A549 (cell line): ENCODE measurements around the gene OR8A1. TPM values are rescaled to one million over a fixed set of nuclear protein-coding genes. Genes with fewer than 3 reads are reported as not detected.

ENCODE experiments used
- ATAC-seq, 2 experiments: fragments of 200-7000 bp in 1 of 2; fragments of >200 bp in 1 of 2; cut with Nextera tagmentation in 1 of 2; cut with Tn5 transposase in 1 of 2; 3 replicates each; pipeline versions ENCODE4 v1.8.0 to v1.9.1; 2018 to 2020; ENCODE audit warnings: mild to moderate bottlenecking in 1 of 2, moderate library complexity in 1 of 2
- CTCF ChIA-PET: fragments of 300-600 bp; sonication (Branson Sonifier 250); formaldehyde crosslinking; extraction: SDS; loops from one replicate; lab custom pipeline; 2021; ENCODE audit warnings: antibody characterized with exemption, inconsistent platforms; lab: Yijun Ruan, JAX
- POLR2A ChIA-PET: fragments of 350-600 bp; formaldehyde crosslinking; extraction: SDS; loops from one replicate; lab custom pipeline; 2021; ENCODE audit warnings: antibody characterized with exemption, inconsistent platforms; lab: Yijun Ruan, JAX
- DNase-seq, 2 experiments: peaks; one replicate each; pipeline versions ENCODE4 v3.0.0 to v3.0.0-alpha.2; 2011 to 2016; ENCODE audit warnings: low read depth in 1 of 2, low spot score in 1 of 2
- FAIRE-seq: peaks from 2 replicates; lab custom pipeline; 2011; peaks lifted over from hg19 to GRCh38; lab: Jason Lieb, UNC
- H3K27ac ChIP-seq, 2 experiments: fragments of >200 bp; sonication (Bioruptor Twin); formaldehyde crosslinking; 3 replicates each; pipeline ENCODE4 v1.5.1; 2016 to 2017
- H3K4me1 ChIP-seq: fragments of >200 bp; sonication (Bioruptor Twin); formaldehyde crosslinking; 3 replicates; pipeline ENCODE4 v1.6.1; 2016
- H3K4me2 ChIP-seq: fragments of >200 bp; sonication (Bioruptor Twin); formaldehyde crosslinking; 3 replicates; pipeline ENCODE4 v1.6.1; 2016
- H3K4me3 ChIP-seq: fragments of >200 bp; sonication (Bioruptor Twin); formaldehyde crosslinking; 3 replicates; pipeline ENCODE4 v1.5.1; 2016
- H3K9me3 ChIP-seq: fragments of >200 bp; sonication (Bioruptor Twin); formaldehyde crosslinking; 3 replicates; pipeline ENCODE4 v1.6.1; 2016
- BHLHE40 ChIP-seq: IDR thresholded peaks from 2 replicates; pipeline ENCODE4 v1.6.1; 2012; ENCODE audit warnings: low read depth, low read length, inconsistent platforms
- CBX2 ChIP-seq: fragments of 200-600 bp; sonication (generic); IDR thresholded peaks from 2 replicates; pipeline ENCODE4 v1.6.1; 2016; ENCODE audit warnings: low read depth, mild to moderate bottlenecking, borderline replicate concordance
- CHD2 ChIP-seq: fragments of 150-350 bp; IDR thresholded peaks from 2 replicates; pipeline ENCODE4 v1.6.1; 2014; ENCODE audit warnings: low read length; ENCODE audit not compliant: partially characterized antibody
- CHD4 ChIP-seq: fragments of 200-600 bp; sonication (generic); IDR thresholded peaks from 2 replicates; pipeline ENCODE4 v1.6.1; 2016; ENCODE audit warnings: antibody characterized with exemption, mild to moderate bottlenecking, borderline replicate concordance
- CTCF ChIP-seq: fragments of >200 bp; sonication (Bioruptor Twin); formaldehyde crosslinking; IDR thresholded peaks from 3 replicates; pipeline ENCODE4 v1.5.1; 2016
- EP300 ChIP-seq, 2 experiments: fragments of >200 bp; sonication (Bioruptor Twin); formaldehyde crosslinking; IDR thresholded peaks; 2 replicates in 1 of 2; 3 replicates in 1 of 2; pipeline ENCODE4 v1.6.1; 2016 to 2017
- ESRRA ChIP-seq: fragments of 150-350 bp; IDR thresholded peaks from 2 replicates; pipeline ENCODE4 v1.6.1; 2014; ENCODE audit warnings: mild to moderate bottlenecking, low read length, borderline replicate concordance
- FOSB ChIP-seq: fragments of 250-450 bp; sonication (Bioruptor Pico); IDR thresholded peaks from 2 replicates; pipeline ENCODE4 v1.5.0; 2020; ENCODE audit warnings: mild to moderate bottlenecking, moderate library complexity
- FOXS1 ChIP-seq: fragments of 250-450 bp; sonication (Bioruptor Pico); IDR thresholded peaks from 2 replicates; pipeline ENCODE4 v1.5.0; 2020; ENCODE audit warnings: mild to moderate bottlenecking, moderate library complexity
- GATA3 ChIP-seq: IDR thresholded peaks from 2 replicates; pipeline ENCODE4 v1.6.1; 2012; ENCODE audit warnings: borderline replicate concordance
- HES2 ChIP-seq: fragments of >200 bp; sonication (Bioruptor Twin); formaldehyde crosslinking; IDR thresholded peaks from 2 replicates; pipeline ENCODE4 v1.6.1; 2016
- HEYL ChIP-seq: fragments of 250-450 bp; sonication (Bioruptor Pico); IDR thresholded peaks from 2 replicates; pipeline ENCODE4 v1.8.0; 2021; ENCODE audit warnings: mild to moderate bottlenecking, moderate library complexity
- HOXB13 ChIP-seq: fragments of 250-450 bp; sonication (Bioruptor Pico); IDR thresholded peaks from 2 replicates; pipeline ENCODE4 v1.5.0; 2020; ENCODE audit warnings: low read depth, mild to moderate bottlenecking, moderate library complexity
- JUN ChIP-seq, 2 experiments: fragments of >200 bp; sonication (Bioruptor Twin); formaldehyde crosslinking; IDR thresholded peaks; 2 replicates in 1 of 2; 3 replicates in 1 of 2; pipeline ENCODE4 v1.6.1; 2016 to 2017
- JUNB ChIP-seq: fragments of >200 bp; sonication (Bioruptor Twin); formaldehyde crosslinking; IDR thresholded peaks from 2 replicates; pipeline ENCODE4 v1.6.1; 2016
- MAFK ChIP-seq: fragments of 450-650 bp; IDR thresholded peaks from 2 replicates; pipeline ENCODE4 v1.6.1; 2014; ENCODE audit not compliant: partially characterized antibody
- MAX ChIP-seq: IDR thresholded peaks from 2 replicates; pipeline ENCODE4 v1.6.1; 2012
- MAZ ChIP-seq: fragments of 150-350 bp; IDR thresholded peaks from 2 replicates; pipeline ENCODE4 v1.6.1; 2014; ENCODE audit warnings: antibody characterized with exemption, low read depth, low read length, borderline replicate concordance
- NPAS2 ChIP-seq: fragments of 250-450 bp; sonication (Bioruptor Pico); IDR thresholded peaks from 2 replicates; pipeline ENCODE4 v1.8.0; 2022; ENCODE audit warnings: mild to moderate bottlenecking, moderate library complexity, borderline replicate concordance
- NR3C1 ChIP-seq: fragments of >200 bp; sonication (Bioruptor Twin); formaldehyde crosslinking; IDR thresholded peaks from 3 replicates; pipeline ENCODE4 v1.6.1; 2017
- PBX3 ChIP-seq: IDR thresholded peaks from 2 replicates; pipeline ENCODE4 v1.6.1; 2012
- RAD21 ChIP-seq, 2 experiments: fragments of >200 bp in 1 of 2; sonication (Bioruptor Twin) in 1 of 2; formaldehyde crosslinking in 1 of 2; IDR thresholded peaks in 1 of 2; conservative IDR thresholded peaks in 1 of 2; 2 replicates in 1 of 2; 3 replicates in 1 of 2; pipeline ENCODE4 v1.6.1; 2012 to 2018; ENCODE audit warnings: inconsistent platforms in 1 of 2
- RARB ChIP-seq: fragments of 250-450 bp; sonication (Bioruptor Pico); IDR thresholded peaks from 2 replicates; pipeline ENCODE4 v1.8.0; 2021; ENCODE audit warnings: mild to moderate bottlenecking, moderate library complexity
- RNF2 ChIP-seq: fragments of 200-600 bp; sonication (generic); IDR thresholded peaks from 2 replicates; pipeline ENCODE4 v1.6.1; 2016; ENCODE audit warnings: low read depth, mild to moderate bottlenecking, antibody characterized with exemption, moderate library complexity, borderline replicate concordance
- SMC3 ChIP-seq: fragments of >200 bp; sonication (Bioruptor Twin); formaldehyde crosslinking; IDR thresholded peaks from 3 replicates; pipeline ENCODE4 v1.6.1; 2018; ENCODE audit warnings: inconsistent platforms
- SREBF2 ChIP-seq: fragments of 450-650 bp; IDR thresholded peaks from 2 replicates; pipeline ENCODE4 v1.6.1; 2014; ENCODE audit warnings: mild to moderate bottlenecking, moderate library complexity
- TP53 ChIP-seq: fragments of 250-450 bp; sonication (Bioruptor Pico); IDR thresholded peaks from 2 replicates; pipeline ENCODE4 v1.5.0; 2021; ENCODE audit warnings: mild to moderate bottlenecking, moderate library complexity
- ZC3H11A ChIP-seq: fragments of 450-650 bp; IDR thresholded peaks from 2 replicates; pipeline ENCODE4 v1.6.1; 2014; ENCODE audit warnings: antibody characterized with exemption, mild to moderate bottlenecking
- ZNF302 ChIP-seq: fragments of 250-450 bp; sonication (Bioruptor Pico); IDR thresholded peaks from 2 replicates; pipeline ENCODE4 v1.9.0; 2021; ENCODE audit warnings: inconsistent platforms, mild to moderate bottlenecking, moderate library complexity
- WGBS: methylation state at CpG from one replicate; pipeline ENCODE4 v1.1.6; 2017; ENCODE audit errors: missing lambda C conversion rate; 5-methylcytosine and 5-hydroxymethylcytosine counted together
- polyA plus RNA-seq, 4 experiments: library from polyadenylated mRNA; depleted of rRNA in 3 of 4; stranded (reverse); fragments of >200 nt; fragmentation: RNase III in 1 of 4; extraction: RNeasy Plus Mini Kit Qiagen cat#74134 plus additional on column Dnase treatment in 1 of 4; gene quantifications; 2 replicates in 3 of 4; 3 replicates in 1 of 4; pipeline ENCODE4 v1.2.3, GENCODE V29; 2011 to 2017
- TF ChIP-seq, protein P1 (sequence below): fragments of >200 bp; sonication (Bioruptor Twin); formaldehyde crosslinking; IDR thresholded peaks from 3 replicates; pipeline ENCODE4 v1.6.1; 2016

OR8A1 gene
- polyA plus RNA-seq, 2 of the 4 experiments (the other 2 are of a cell fraction), result not detected

- no peak for TF ChIP-seq CTCF
Observed at GRCh38 chr11:124577716-124578427, 8.1 kb downstream of the OR8A1 start (continued).

DNA sequence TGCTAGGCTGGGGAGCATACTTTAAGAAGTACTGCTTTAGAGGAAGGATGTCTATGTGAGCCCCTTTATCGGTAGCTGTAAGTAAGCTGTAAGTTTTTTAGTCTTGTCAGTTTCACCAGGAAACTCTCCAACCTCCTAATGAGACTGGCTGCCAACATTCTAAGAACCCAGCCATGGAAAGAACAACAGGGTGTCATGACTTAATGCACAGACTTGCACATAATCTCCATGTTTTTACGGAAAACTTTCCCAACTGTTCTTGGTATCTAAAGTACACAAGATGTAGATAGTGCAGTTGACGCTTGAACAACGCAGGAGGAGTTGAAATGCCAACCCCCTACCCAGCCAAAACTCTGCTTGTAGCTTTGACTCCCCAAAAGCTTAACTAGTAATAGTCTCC is 9.0 kb downstream of the OR8A1 start:
- Histone ChIP-seq H3K4me2 (no peak overlapping the region), H3K9me3 (no peaks in the 10 kb centered on the region), H3K27ac (no peak overlapping the region), H3K4me1 (no peaks in the 10 kb centered on the region), H3K4me3 (no peak overlapping the region)
- TF ChIP-seq CHD4, result no peak
- no peak for TF ChIP-seq HOXB13 (CRISPR knock-in tag)
- no peak for TF ChIP-seq NR3C1
- TF ChIP-seq RNF2, result no peak
- no peak for TF ChIP-seq TP53
- TF ChIP-seq MAZ, result no peak
- no peak for TF ChIP-seq MAFK
- TF ChIP-seq HES2, result no peak
- no peak for TF ChIP-seq SREBF2
- TF ChIP-seq SMC3, result no peak
- TF ChIP-seq FOXS1, result no peak
- TF ChIP-seq CHD2, result no peak
- no peak for TF ChIP-seq ZC3H11A
- TF ChIP-seq CBX2, result no peak
- TF ChIP-seq ESRRA, result no peak
- no peak for TF ChIP-seq ZNF302 (CRISPR knock-in tag)
- TF ChIP-seq, protein P1, sequence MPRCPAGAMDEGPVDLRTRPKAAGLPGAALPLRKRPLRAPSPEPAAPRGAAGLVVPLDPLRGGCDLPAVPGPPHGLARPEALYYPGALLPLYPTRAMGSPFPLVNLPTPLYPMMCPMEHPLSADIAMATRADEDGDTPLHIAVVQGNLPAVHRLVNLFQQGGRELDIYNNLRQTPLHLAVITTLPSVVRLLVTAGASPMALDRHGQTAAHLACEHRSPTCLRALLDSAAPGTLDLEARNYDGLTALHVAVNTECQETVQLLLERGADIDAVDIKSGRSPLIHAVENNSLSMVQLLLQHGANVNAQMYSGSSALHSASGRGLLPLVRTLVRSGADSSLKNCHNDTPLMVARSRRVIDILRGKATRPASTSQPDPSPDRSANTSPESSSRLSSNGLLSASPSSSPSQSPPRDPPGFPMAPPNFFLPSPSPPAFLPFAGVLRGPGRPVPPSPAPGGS, result no peak
- no peak for TF ChIP-seq NPAS2 (CRISPR knock-in tag)
- no peak for TF ChIP-seq EP300 (IDR thresholded peaks at IDR 0.05)
- FAIRE-seq (no peak), DNase-seq (no peak), ATAC-seq (no peak)
- CTCF ChIA-PET, result interaction anchor here (1.7 kb wide), 1 partner anchor 163 kb away, joined by 5 read pairs; no protein-coding TSS in a partner anchor
- 10% methylated on average over 4 of the region's 4 CpGs for WGBS
- POLR2A ChIA-PET, result no interaction called here

- CTCF ChIA-PET, result no interaction called here
- WGBS, result 25% methylated on average over 6 of the region's 6 CpGs
- Histone ChIP-seq H3K4me1 (no peaks in the 10 kb centered on the region), H3K4me3 (no peak overlapping the region), H3K27ac (no peak overlapping the region), H3K4me2 (no peak overlapping the region), H3K9me3 (no peaks in the 10 kb centered on the region)
- no peak for FAIRE-seq
- ATAC-seq, result no peak
- no peak for DNase-seq
- POLR2A ChIA-PET, result no interaction called here
- no peak for TF ChIP-seq RARB (CRISPR knock-in tag)
- TF ChIP-seq TP53, result no peak
- no peak for TF ChIP-seq HES2
- TF ChIP-seq JUN (IDR thresholded peaks at IDR 0.05), result no peak
- no peak for TF ChIP-seq RAD21 (conservative IDR thresholded peaks at IDR 0.05 in 1 of 2, IDR thresholded peaks at IDR 0.05 in 1 of 2)
- no peak for TF ChIP-seq HEYL (CRISPR knock-in tag)
- TF ChIP-seq NR3C1, result no peak
- no peak for TF ChIP-seq FOSB
- no peak for TF ChIP-seq GATA3
- TF ChIP-seq PBX3, result no peak
- no peak for TF ChIP-seq BHLHE40
- TF ChIP-seq ZNF302 (CRISPR knock-in tag), result no peak
- TF ChIP-seq MAX, result no peak
- TF ChIP-seq CTCF, result no peak
- no peak for TF ChIP-seq JUNB
Observed at GRCh38 chr11:124581817-124582216, 12.0 kb downstream of the OR8A1 start.
